HG02623 (cell line): ENCODE data around the gene ATG7.
"Not testable (repeated sequence)": the region's sequence is repeated elsewhere in the genome, so short reads cannot be mapped to it uniquely, and the experiment has no call there.

Experiments
- ATAC-seq: cut with Tn5 transposase; IDR thresholded peaks from one replicate; pipeline ENCODE4 v1.9.1; 2021; ENCODE audit warnings: moderate library complexity; ENCODE audit not compliant: unreplicated experiment

ATG7 gene

GRCh38 chr3:11348877-11349276 lies 76.7 kb downstream of the ATG7 start:
- not testable (repeated sequence) for ATAC-seq

- no peak for ATAC-seq
Observed at GRCh38 chr3:11349446-11349845, 77.2 kb downstream of the ATG7 start.

GRCh38 chr3:11350374-11350773 lies 78.2 kb downstream of the ATG7 start:
- no peak for ATAC-seq

- ATAC-seq: no peak
Observed at GRCh38 chr3:11351451-11351850, 79.3 kb downstream of the ATG7 start.

- no peak for ATAC-seq
Observed at GRCh38 chr3:11356269-11356668, 84.1 kb downstream of the ATG7 start.

- no peak for ATAC-seq
Observed at GRCh38 chr3:11362600-11362999, 90.4 kb downstream of the ATG7 start.

- no peak for ATAC-seq
Observed at GRCh38 chr3:11363715-11364114, 91.5 kb downstream of the ATG7 start.

GRCh38 chr3:11364181-11364580 lies 92.0 kb downstream of the ATG7 start:
- ATAC-seq: no peak

- no peak for ATAC-seq
Observed at GRCh38 chr3:11367143-11367693, 95.0 kb downstream of the ATG7 start.

- no peak for ATAC-seq
Observed at GRCh38 chr3:11370191-11370590, 98.0 kb downstream of the ATG7 start.

GRCh38 chr3:11370966-11371365 lies 98.8 kb downstream of the ATG7 start:
- no peak for ATAC-seq

GRCh38 chr3:11371747-11372146 lies 99.5 kb downstream of the ATG7 start:
- ATAC-seq: no peak

- no peak for ATAC-seq
Observed at GRCh38 chr3:11373235-11373634, 101.0 kb downstream of the ATG7 start.

- no peak for ATAC-seq
Observed at GRCh38 chr3:11373654-11374053, 101.5 kb downstream of the ATG7 start.

- no peak for ATAC-seq
Observed at GRCh38 chr3:11375333-11376088, 103.3 kb downstream of the ATG7 start.

GRCh38 chr3:11377719-11378118 lies 105.5 kb downstream of the ATG7 start:
- ATAC-seq: no peak

- no peak for ATAC-seq
Observed at GRCh38 chr3:11379238-11379823, 107.1 kb downstream of the ATG7 start.

- ATAC-seq: no peak
Observed at GRCh38 chr3:11379824-11380701, 107.9 kb downstream of the ATG7 start.

- no peak for ATAC-seq
Observed at GRCh38 chr3:11381141-11381540, 108.9 kb downstream of the ATG7 start.

- no peak for ATAC-seq
Observed at GRCh38 chr3:11381563-11381962, 109.4 kb downstream of the ATG7 start.

GRCh38 chr3:11382146-11382745 lies 110.0 kb downstream of the ATG7 start:
- ATAC-seq: no peak
